Sigmoid colon (tissue), 4 donors: ENCODE data around the gene BBS12.

Experiments
- CTCF ChIP-seq, 4 experiments: fragments of 450-650 bp in 3 of 4; fragments of 200-600 bp in 1 of 4; IDR thresholded peaks; one replicate each; pipeline ENCODE4 v1.5.1; 2016 to 2019; ENCODE audit warnings: antibody characterized with exemption in 4 of 4, mild to moderate bottlenecking in 3 of 4, moderate library complexity in 2 of 4
- EP300 ChIP-seq, 4 donors: sonication (generic); formaldehyde crosslinking; IDR thresholded peaks; one replicate each; pipeline ENCODE4 v1.6.1; 2017; ENCODE audit warnings: antibody characterized with exemption in 4 of 4
- POLR2A ChIP-seq, 2 donors: fragments of 450-650 bp; IDR thresholded peaks; one replicate each; pipeline ENCODE4 v1.6.1; 2016; ENCODE audit warnings: antibody characterized with exemption in 2 of 2, mild to moderate bottlenecking in 2 of 2, moderate library complexity in 2 of 2
- POLR2AphosphoS5 ChIP-seq, 4 donors: sonication (generic); formaldehyde crosslinking; IDR thresholded peaks; one replicate each; pipeline ENCODE4 v1.6.1; 2017; ENCODE audit warnings: antibody characterized with exemption in 4 of 4

- TF ChIP-seq EP300 (IDR thresholded peaks at IDR 0.05) (no peak), POLR2A (IDR thresholded peaks at IDR 0.05) (no peak), CTCF (IDR thresholded peaks at IDR 0.05) (no peak), POLR2AphosphoS5 (IDR thresholded peaks at IDR 0.05) (no peak)
Observed at GRCh38 chr4:122691988-122692387, 40.5 kb upstream of the BBS12 start.
